ENCODE results near the gene OR4D2. TPM values are rescaled to one million over a fixed set of nuclear protein-coding genes. Genes with fewer than 3 reads are reported as not detected.

The OR4D2 gene
- total and polyA plus RNA-seq, 4 donors = not detected

- H3K27ac ChIP-seq (ENCODE audit: low read depth in 1 of 2, low read length in 1 of 2) = no peak within 1 kb of the TSS
- no peak for TF ChIP-seq CTCF (IDR thresholded peaks at IDR 0.05; ENCODE audit: control extremely low read depth, extremely low read depth)
- no peak for ATAC-seq (ENCODE audit: insufficient read depth, low FRiP score)
- peaks cover 0 to 2% (median 0%) of the 10 kb centered on the region in 4 donors for H3K9me3 ChIP-seq (ENCODE audit: control insufficient read depth in 4 of 4, insufficient read depth in 3 of 4, low read length in 3 of 4)
- no peak for DNase-seq
- 41 to 43% methylated on average over 6 of the region's 6 CpGs for WGBS, 2 donors
- no peaks in the 10 kb centered on the region for H3K36me3 ChIP-seq (ENCODE audit: control insufficient read depth in 4 of 4, insufficient read depth in 4 of 4, low read length in 4 of 4)
- H3K4me1 ChIP-seq (ENCODE audit: control insufficient read depth in 5 of 5, insufficient read depth in 5 of 5, low read length in 5 of 5) = no peaks in the 10 kb centered on the region
- H3K27me3 ChIP-seq (ENCODE audit: control insufficient read depth in 3 of 3, insufficient read depth in 3 of 3, low read length in 2 of 3) = peaks cover 0 to 9% (median 0%) of the 10 kb centered on the region in 3 donors
- H3K4me3 ChIP-seq = no peak within 1 kb of the TSS
- no peak within 1 kb of the TSS for H3K9ac ChIP-seq (ENCODE audit: insufficient read depth in 1 of 2, low read length in 2 of 2)
Measured at GRCh38 chr17:58192612-58193011, 25.8 kb downstream of the OR4D2 start, which contains the start of gene EPX. Gene EPX (plus strand): TSS chr17:58192726. CDS start chr17:58192847, 121 bp downstream.

GRCh38 chr17:58193641-58194255, 27.0 kb downstream of the OR4D2 start:
- Histone ChIP-seq H3K27ac (ENCODE audit: low read depth in 1 of 2, low read length in 1 of 2) (no peak overlapping the region), H3K4me3 (no peak overlapping the region), H3K9me3 (ENCODE audit: control insufficient read depth in 4 of 4, insufficient read depth in 3 of 4, low read length in 3 of 4) (peaks cover 0 to 2% (median 0%) of the 10 kb centered on the region in 4 donors), H3K27me3 (ENCODE audit: control insufficient read depth in 3 of 3, insufficient read depth in 3 of 3, low read length in 2 of 3) (peaks cover 0 to 5% (median 2%) of the 10 kb centered on the region in 3 donors), H3K4me1 (ENCODE audit: control insufficient read depth in 5 of 5, insufficient read depth in 5 of 5, low read length in 5 of 5) (no peaks in the 10 kb centered on the region), H3K36me3 (ENCODE audit: control insufficient read depth in 4 of 4, insufficient read depth in 4 of 4, low read length in 4 of 4) (no peaks in the 10 kb centered on the region), H3K9ac (ENCODE audit: insufficient read depth in 1 of 2, low read length in 2 of 2) (no peak overlapping the region)
- no peak for TF ChIP-seq CTCF (IDR thresholded peaks at IDR 0.05; ENCODE audit: control extremely low read depth, extremely low read depth)
- DNase-seq (no peak), ATAC-seq (ENCODE audit: insufficient read depth, low FRiP score) (no peak)
- WGBS, 2 donors = 76 to 90% methylated on average over 18 of the region's 18 CpGs

- TF ChIP-seq CTCF (IDR thresholded peaks at IDR 0.05; ENCODE audit: control extremely low read depth, extremely low read depth) = no peak
- Histone ChIP-seq H3K27ac (ENCODE audit: low read depth in 1 of 2, low read length in 1 of 2) (no peak overlapping the region), H3K4me3 (no peak overlapping the region), H3K9me3 (ENCODE audit: control insufficient read depth in 4 of 4, insufficient read depth in 3 of 4, low read length in 3 of 4) (peaks cover 0 to 2% (median 0%) of the 10 kb centered on the region in 4 donors), H3K36me3 (ENCODE audit: control insufficient read depth in 4 of 4, insufficient read depth in 4 of 4, low read length in 4 of 4) (no peaks in the 10 kb centered on the region), H3K27me3 (ENCODE audit: control insufficient read depth in 3 of 3, insufficient read depth in 3 of 3, low read length in 2 of 3) (peaks cover 0 to 5% (median 2%) of the 10 kb centered on the region in 3 donors), H3K9ac (ENCODE audit: insufficient read depth in 1 of 2, low read length in 2 of 2) (no peak overlapping the region), H3K4me1 (ENCODE audit: control insufficient read depth in 5 of 5, insufficient read depth in 5 of 5, low read length in 5 of 5) (no peaks in the 10 kb centered on the region)
- ATAC-seq (ENCODE audit: insufficient read depth, low FRiP score) (no peak), DNase-seq (no peak)
- WGBS, 2 donors = 83% methylated on average over 5 of the region's 5 CpGs
Measured at GRCh38 chr17:58195518-58196123, 28.8 kb downstream of the OR4D2 start.

Measured in lung (tissue), 12 donors.